Uterus (tissue), 2 donors: ENCODE data around the gene SLC47A2.

Experiments
- POLR2A ChIP-seq, 2 donors: fragments of 450-650 bp; IDR thresholded peaks; one replicate each; pipeline ENCODE4 v1.6.1; 2016; ENCODE audit warnings: antibody characterized with exemption in 2 of 2, mild to moderate bottlenecking in 1 of 2, moderate library complexity in 1 of 2
- TF ChIP-seq, protein P1 (sequence below), 4 experiments: fragments of 200-600 bp in 2 of 4; fragments of 450-650 bp in 2 of 4; sonication (generic) in 2 of 4; IDR thresholded peaks; one replicate each; pipeline ENCODE4 v1.5.1; 2016 to 2019; ENCODE audit warnings: antibody characterized with exemption in 4 of 4, mild to moderate bottlenecking in 2 of 4, moderate library complexity in 1 of 4

DNA sequence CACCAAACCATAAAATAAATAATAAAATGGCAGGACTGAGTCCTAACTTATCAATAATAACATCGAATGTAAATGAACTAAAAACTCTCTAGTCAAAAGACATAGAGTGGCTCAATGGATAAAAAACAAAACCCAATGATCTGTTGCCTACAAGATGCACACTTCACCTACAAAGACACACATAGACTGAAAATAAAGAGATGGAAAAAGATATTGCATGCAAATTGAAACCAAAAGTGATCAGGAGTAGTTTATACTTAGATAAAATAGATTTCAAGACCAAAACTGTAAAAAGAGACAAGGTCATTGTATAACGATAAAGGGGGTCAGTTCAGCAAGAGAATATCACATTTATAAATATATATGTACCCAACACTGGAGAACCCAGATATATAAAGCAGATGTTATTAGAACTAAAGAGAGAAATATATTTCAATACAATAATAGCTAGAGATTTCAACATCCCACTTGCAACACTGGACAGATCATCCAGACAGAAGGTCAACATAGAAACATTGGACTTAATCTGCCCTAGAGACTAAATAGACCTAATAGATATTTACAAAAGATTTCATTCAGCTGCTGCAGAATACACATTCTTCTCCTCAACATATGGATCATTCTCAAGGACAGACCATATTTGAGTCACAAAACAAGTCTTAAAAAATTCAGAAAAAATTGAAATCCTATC is 29.8 kb downstream of the SLC47A2 start:
- TF ChIP-seq, protein P1, sequence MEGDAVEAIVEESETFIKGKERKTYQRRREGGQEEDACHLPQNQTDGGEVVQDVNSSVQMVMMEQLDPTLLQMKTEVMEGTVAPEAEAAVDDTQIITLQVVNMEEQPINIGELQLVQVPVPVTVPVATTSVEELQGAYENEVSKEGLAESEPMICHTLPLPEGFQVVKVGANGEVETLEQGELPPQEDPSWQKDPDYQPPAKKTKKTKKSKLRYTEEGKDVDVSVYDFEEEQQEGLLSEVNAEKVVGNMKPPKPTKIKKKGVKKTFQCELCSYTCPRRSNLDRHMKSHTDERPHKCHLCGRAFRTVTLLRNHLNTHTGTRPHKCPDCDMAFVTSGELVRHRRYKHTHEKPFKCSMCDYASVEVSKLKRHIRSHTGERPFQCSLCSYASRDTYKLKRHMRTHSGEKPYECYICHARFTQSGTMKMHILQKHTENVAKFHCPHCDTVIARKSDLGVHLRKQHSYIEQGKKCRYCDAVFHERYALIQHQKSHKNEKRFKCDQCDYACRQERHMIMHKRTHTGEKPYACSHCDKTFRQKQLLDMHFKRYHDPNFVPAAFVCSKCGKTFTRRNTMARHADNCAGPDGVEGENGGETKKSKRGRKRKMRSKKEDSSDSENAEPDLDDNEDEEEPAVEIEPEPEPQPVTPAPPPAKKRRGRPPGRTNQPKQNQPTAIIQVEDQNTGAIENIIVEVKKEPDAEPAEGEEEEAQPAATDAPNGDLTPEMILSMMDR (IDR thresholded peaks at IDR 0.05): no peak
- no peak for TF ChIP-seq POLR2A (IDR thresholded peaks at IDR 0.05)
